Naive thymus-derived CD8-positive, alpha-beta T cell (primary cell): Measurements from ENCODE around the gene RERE. TPM values are rescaled to one million over a fixed set of nuclear protein-coding genes. Genes with fewer than 3 reads are reported as not detected.
A peak's percentile ranks its signal among the peaks of the same experiment; 100 is the strongest.

Source experiments
- ATAC-seq, 2 donors: fragments of 150-1000 bp; cut with Tn5 transposase in 1 of 2; sonication (Bioruptor Pico), chemical (Tn5 transposase) in 1 of 2; 1 replicate in 1 of 2; 2 replicates in 1 of 2; pipeline ENCODE4 v1.10.0; 2021; ENCODE audit warnings: mild to moderate bottlenecking in 2 of 2, moderate library complexity in 2 of 2
- POLR2A ChIA-PET: fragments of 350-600 bp; sonication (Branson Sonifier 250); formaldehyde crosslinking; loops from one replicate; lab custom pipeline; 2021; ENCODE audit warnings: antibody characterized with exemption; lab: Charles Lee
- DNase-seq, 10 donors: peaks; one replicate each; pipeline versions ENCODE4 v3.0.0 to v3.0.0-alpha.2; 2020 to 2022
- H3K27ac Mint-ChIP-seq, 10 donors: one replicate each; pipeline ENCODE4 v1.8.0; 2020 to 2022; ENCODE audit warnings: mild to moderate bottlenecking in 10 of 10, mixed read lengths in 10 of 10, moderate library complexity in 4 of 10, inconsistent platforms in 1 of 10
- H3K27me3 Mint-ChIP-seq, 5 donors: one replicate each; pipeline ENCODE4 v1.8.0; 2021 to 2022; ENCODE audit warnings: mixed read lengths in 5 of 5
- H3K36me3 Mint-ChIP-seq, 3 donors: one replicate each; pipeline ENCODE4 v1.8.0; 2020 to 2022; ENCODE audit warnings: mixed read lengths in 3 of 3, mild to moderate bottlenecking in 2 of 3, inconsistent platforms in 1 of 3
- H3K4me1 Mint-ChIP-seq, 4 donors: one replicate each; pipeline ENCODE4 v1.8.0; 2021 to 2022; ENCODE audit warnings: mixed read lengths in 4 of 4
- H3K4me3 Mint-ChIP-seq, 10 donors: one replicate each; pipeline ENCODE4 v1.8.0; 2020 to 2022; ENCODE audit warnings: mild to moderate bottlenecking in 10 of 10, mixed read lengths in 10 of 10, moderate library complexity in 6 of 10, inconsistent platforms in 1 of 10
- H3K9me3 Mint-ChIP-seq, 9 donors: one replicate each; pipeline ENCODE4 v1.8.0; 2020 to 2022; ENCODE audit warnings: mixed read lengths in 9 of 9, mild to moderate bottlenecking in 3 of 9, inconsistent platforms in 1 of 9, moderate library complexity in 1 of 9
- polyA plus RNA-seq, 3 donors: library from polyadenylated mRNA; unstranded; fragments of 300-500 nt; fragmentation: Illumina TruSeq; gene quantifications; one replicate each; pipeline ENCODE4 v1.2.3, GENCODE V29; 2021
- total RNA-seq, 8 experiments: library from RNA in 2 of 8; stranded (reverse) in 2 of 8; gene quantifications; one replicate each; pipeline ENCODE4 v1.2.3 and lab custom pipeline; 2021 to 2026

Gene RERE
- total and polyA plus RNA-seq, 5 experiments from 2014 or later: 4.1 to 84.2 (median 8.8) TPM

DNA sequence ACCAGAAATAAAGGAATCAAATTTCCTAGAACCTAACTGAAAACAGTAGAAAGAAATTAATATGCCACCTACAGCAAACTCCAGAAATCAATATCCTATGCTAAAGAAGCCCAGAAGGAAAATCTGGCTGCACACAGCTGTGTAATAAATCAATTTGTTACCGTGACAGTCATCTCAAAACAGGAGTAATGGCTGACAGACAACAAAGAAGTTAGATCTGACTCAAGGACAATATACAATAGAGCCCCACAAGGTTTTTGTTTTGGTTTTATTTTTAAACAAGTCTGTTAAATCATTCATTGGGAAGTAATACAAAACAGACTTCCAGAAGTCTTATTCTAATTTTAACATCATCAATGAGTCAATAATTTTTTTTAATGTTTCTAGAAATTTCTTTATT, 168.4 kb downstream of the RERE start:
- Mint-ChIP-seq H3K4me3 (no peak overlapping the region), H3K4me1 (peaks cover 14 to 63% (median 20%) of the 10 kb centered on the region in 4 donors), H3K36me3 (peaks cover 4 to 28% (median 20%) of the 10 kb centered on the region in 3 donors), H3K9me3 (no peaks in the 10 kb centered on the region), H3K27ac (no peak overlapping the region), H3K27me3 (no peaks in the 10 kb centered on the region)
- no peak for DNase-seq
- no peak for ATAC-seq
- POLR2A ChIA-PET: no interaction called here

DNA sequence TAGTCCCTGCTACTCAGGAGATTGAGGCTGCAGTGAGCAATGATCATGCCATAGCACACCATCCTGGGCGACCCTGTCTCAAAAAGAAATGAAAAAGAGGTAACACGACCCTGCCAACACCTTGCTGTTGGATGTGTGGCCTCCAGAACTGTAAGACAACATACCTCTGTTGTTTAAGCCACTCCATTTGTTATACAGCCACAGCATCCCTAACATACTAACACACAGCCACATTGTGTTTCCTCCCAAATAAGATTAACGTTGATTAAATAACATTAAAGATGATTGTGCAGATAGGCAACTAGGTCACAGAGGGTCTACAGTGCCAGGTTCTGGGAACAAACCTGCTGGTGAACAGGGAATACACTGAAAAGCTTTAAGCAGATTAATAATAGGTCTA, 170.4 kb downstream of the RERE start:
- peaks cover 4 to 20% (median 20%) of the 10 kb centered on the region in 3 donors for H3K36me3 Mint-ChIP-seq
- ATAC-seq: no peak
- DNase-seq: no peak
- no peaks in the 10 kb centered on the region for H3K27me3 Mint-ChIP-seq
- no peak overlapping the region for H3K4me3 Mint-ChIP-seq
- POLR2A ChIA-PET: interaction anchor here (0.7 kb wide), 1 partner anchor 8 kb away, joined by 4 read pairs; no protein-coding TSS in a partner anchor
- H3K9me3 Mint-ChIP-seq: no peaks in the 10 kb centered on the region
- H3K4me1 Mint-ChIP-seq: peaks cover 12 to 59% (median 19%) of the 10 kb centered on the region in 4 donors
- H3K27ac Mint-ChIP-seq: no peak overlapping the region

DNA sequence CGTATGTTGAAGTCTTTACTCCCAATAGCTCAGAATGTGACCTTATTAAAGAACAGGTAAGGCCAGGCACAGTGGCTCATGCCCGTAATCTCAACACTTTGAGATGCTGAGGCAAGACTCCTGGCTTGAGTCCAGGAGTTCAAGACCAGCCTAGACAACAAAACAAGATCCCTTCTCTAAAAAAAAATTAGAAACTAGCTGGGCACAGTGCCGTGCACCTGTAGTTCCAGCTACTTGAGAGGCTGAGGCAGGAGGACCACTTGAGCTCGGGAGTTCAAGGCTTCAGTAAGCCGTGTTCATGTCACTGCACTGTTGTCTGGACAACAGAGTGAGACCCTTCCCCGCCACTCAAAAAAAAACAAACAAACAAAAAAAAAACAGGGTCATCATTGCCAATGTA, 171.3 kb downstream of the RERE start:
- H3K27me3 Mint-ChIP-seq: no peaks in the 10 kb centered on the region
- peaks cover 8 to 51% (median 11%) of the 10 kb centered on the region in 4 donors for H3K4me1 Mint-ChIP-seq
- H3K36me3 Mint-ChIP-seq: peaks cover 4 to 20% (median 20%) of the 10 kb centered on the region in 3 donors
- H3K27ac Mint-ChIP-seq: peak overlapping the region in 1 of 10 donors; percentile 33
- no peak for ATAC-seq
- POLR2A ChIA-PET: no interaction called here
- no peak for DNase-seq
- no peak overlapping the region for H3K4me3 Mint-ChIP-seq
- H3K9me3 Mint-ChIP-seq: no peaks in the 10 kb centered on the region

DNA sequence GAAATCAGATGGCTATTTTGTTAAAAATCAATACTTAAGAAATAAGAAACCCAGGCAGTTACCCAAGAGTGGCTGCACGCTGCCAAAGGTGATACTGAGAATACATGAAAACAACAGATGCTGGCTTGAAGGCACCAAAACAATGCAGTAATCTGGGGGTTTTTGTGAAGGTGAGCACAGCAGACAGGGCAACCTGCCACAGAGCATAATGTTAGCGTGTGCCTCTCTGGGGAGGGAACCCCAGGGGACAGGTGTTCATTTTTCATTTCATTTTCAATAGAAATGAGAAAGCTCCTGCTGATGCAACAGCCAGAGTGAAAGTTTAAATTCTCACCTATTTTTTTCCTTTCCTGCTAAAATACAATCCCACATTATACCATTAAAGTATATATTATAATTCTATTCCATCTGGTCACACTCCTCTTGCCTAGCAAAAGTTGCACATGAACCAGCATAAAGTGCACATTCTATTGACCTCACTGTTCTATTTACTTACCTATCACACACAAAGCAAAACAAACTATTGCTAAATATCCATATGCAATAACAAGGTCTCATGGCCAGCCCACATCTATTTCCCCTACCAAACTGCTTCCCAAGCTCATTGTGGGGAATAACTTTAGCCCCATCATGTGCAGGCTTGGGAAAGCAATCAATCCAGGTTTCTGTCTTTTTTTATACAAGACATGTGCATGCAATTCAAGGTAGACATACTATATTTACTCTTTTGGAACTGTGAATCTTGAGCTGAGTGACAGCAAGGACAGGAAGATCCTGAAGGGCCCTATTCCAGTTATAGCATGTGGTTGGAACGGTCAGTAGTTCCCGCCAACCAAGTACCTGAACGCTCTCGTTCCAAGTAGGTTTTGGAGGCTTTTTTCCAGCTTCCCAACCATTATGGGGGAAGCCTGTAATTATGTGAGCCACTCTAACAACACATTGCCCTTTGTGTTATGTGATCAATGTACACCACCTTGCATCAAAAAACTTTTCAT, 173.6 kb downstream of the RERE start:
- POLR2A ChIA-PET: interaction anchor here (0.6 kb wide), 1 partner anchor 82 kb away, joined by 7 read pairs; no protein-coding TSS in a partner anchor
- ATAC-seq (no peak), DNase-seq (no peak)
- peak overlapping the region in 1 of 10 donors; percentile 10 for H3K27ac Mint-ChIP-seq
- no peaks in the 10 kb centered on the region for H3K9me3 Mint-ChIP-seq
- peaks cover 0 to 16% (median 16%) of the 10 kb centered on the region in 3 donors for H3K36me3 Mint-ChIP-seq
- peaks cover 6 to 39% (median 9%) of the 10 kb centered on the region in 4 donors for H3K4me1 Mint-ChIP-seq
- no peaks in the 10 kb centered on the region for H3K27me3 Mint-ChIP-seq
- no peak overlapping the region for H3K4me3 Mint-ChIP-seq

DNA sequence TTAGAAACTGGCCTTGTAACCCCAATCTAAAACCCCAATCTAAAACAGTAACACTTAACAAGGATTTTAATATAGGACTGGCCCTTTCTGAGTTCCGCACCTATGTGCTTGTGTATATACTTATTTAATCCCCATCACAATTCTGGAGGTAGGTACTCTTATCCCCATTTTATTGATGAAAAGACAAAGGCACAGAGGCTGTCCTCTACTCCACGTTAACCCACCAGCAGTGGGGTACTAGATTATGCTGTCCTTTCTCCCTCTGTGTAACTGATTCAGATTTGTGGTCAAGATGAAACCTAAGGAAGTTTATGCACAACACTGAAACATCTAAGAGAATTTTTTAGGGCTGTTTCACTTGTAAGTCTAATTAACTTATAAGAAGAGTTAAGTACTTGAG, 175.3 kb downstream of the RERE start:
- ATAC-seq (no peak), DNase-seq (no peak)
- POLR2A ChIA-PET: no interaction called here
- H3K27me3 Mint-ChIP-seq: no peaks in the 10 kb centered on the region
- peaks cover 0 to 14% (median 14%) of the 10 kb centered on the region in 3 donors for H3K36me3 Mint-ChIP-seq
- no peaks in the 10 kb centered on the region for H3K9me3 Mint-ChIP-seq
- peaks cover 6 to 28% (median 9%) of the 10 kb centered on the region in 4 donors for H3K4me1 Mint-ChIP-seq
- no peak overlapping the region for H3K4me3 Mint-ChIP-seq
- no peak overlapping the region for H3K27ac Mint-ChIP-seq

DNA sequence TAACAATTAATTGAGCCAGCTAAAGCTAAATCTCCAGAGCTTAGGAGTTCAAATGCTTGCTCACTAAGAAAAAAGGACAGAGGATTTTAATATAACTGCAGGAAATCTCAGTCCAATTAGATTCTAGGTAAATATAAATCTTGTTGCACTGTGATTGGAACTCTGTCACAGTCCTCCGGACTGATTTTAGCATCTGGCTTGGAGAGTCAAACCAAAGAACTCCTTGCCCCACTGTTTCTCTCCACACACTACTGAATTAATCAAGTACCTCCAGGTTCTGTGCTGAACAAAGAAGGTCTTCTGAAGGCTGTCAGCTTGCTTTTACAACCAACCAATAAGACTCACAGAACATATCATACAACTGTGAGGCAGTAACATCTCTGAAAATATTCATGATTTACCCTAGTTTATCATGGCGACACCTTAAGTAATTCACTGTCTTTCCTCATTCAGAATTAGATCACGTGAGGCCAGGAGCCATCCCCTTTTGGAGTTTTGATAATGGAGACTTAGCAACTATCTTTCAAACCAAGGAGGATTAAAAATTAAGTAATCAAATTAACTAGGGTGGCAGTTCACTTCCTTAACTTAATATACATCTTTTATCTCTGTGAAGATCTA, 176.0 kb downstream of the RERE start:
- peaks cover 5 to 25% (median 9%) of the 10 kb centered on the region in 4 donors for H3K4me1 Mint-ChIP-seq
- H3K9me3 Mint-ChIP-seq: no peaks in the 10 kb centered on the region
- no peak for DNase-seq
- POLR2A ChIA-PET: no interaction called here
- peaks cover 0 to 12% (median 11%) of the 10 kb centered on the region in 3 donors for H3K36me3 Mint-ChIP-seq
- ATAC-seq: no peak
- H3K27me3 Mint-ChIP-seq: no peaks in the 10 kb centered on the region
- no peak overlapping the region for H3K27ac Mint-ChIP-seq
- H3K4me3 Mint-ChIP-seq: no peak overlapping the region

DNA sequence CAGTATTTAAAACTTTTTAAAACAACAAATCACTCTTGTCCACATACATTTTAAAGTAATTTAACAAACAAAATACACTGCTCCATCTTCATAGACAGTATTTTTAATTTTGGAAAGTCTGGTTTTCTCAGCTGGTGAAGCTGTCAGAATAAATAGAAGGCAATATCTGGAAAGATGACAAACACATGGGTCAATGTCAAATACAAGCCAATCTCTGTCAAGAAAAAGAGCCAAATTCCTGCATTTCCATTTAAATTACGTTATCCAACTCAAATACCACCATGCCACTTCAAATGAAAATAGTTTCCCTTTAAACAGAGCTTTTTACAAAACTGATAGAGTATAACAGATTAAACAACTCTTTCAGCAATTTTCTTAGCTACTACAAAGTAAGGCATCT, 176.5 kb downstream of the RERE start:
- H3K27ac Mint-ChIP-seq: no peak overlapping the region
- peaks cover 0 to 12% (median 11%) of the 10 kb centered on the region in 3 donors for H3K36me3 Mint-ChIP-seq
- no peak overlapping the region for H3K4me3 Mint-ChIP-seq
- no peak for DNase-seq
- H3K9me3 Mint-ChIP-seq: no peaks in the 10 kb centered on the region
- H3K4me1 Mint-ChIP-seq: peaks cover 3 to 25% (median 9%) of the 10 kb centered on the region in 4 donors
- POLR2A ChIA-PET: interaction anchor here (0.6 kb wide), 1 partner anchor 115 kb away, joined by 4 read pairs; no protein-coding TSS in a partner anchor
- no peaks in the 10 kb centered on the region for H3K27me3 Mint-ChIP-seq
- ATAC-seq: no peak

DNA sequence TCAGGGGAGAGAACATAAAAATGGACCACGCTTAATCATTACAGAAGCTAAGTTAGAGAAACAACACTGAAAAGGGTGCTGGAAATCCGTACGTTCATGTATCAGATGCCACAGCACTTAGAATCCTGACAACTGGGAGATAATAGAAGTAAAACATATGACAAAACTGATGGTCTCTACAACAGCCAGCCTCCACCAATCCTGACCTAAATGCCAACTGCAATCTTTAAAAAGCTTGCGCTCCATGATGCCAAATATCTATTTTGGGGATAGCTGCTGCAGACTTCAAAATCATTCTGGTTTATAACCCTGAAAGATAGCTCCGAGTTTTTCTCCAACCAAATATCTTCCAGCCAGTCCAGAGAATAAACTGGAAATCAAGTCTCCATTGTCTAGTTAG, 178.3 kb downstream of the RERE start:
- Mint-ChIP-seq H3K4me3 (no peak overlapping the region), H3K9me3 (no peaks in the 10 kb centered on the region), H3K4me1 (peaks cover 3 to 17% (median 9%) of the 10 kb centered on the region in 4 donors), H3K27me3 (no peaks in the 10 kb centered on the region), H3K27ac (peak overlapping the region in 1 of 10 donors; percentile 5), H3K36me3 (peaks cover 0 to 4% (median 0%) of the 10 kb centered on the region in 3 donors)
- POLR2A ChIA-PET: interaction anchor here (0.6 kb wide), 2 partner anchors 8 to 85 kb away, joined by 4 to 5 read pairs; no protein-coding TSS in a partner anchor
- DNase-seq (no peak), ATAC-seq (no peak)

DNA sequence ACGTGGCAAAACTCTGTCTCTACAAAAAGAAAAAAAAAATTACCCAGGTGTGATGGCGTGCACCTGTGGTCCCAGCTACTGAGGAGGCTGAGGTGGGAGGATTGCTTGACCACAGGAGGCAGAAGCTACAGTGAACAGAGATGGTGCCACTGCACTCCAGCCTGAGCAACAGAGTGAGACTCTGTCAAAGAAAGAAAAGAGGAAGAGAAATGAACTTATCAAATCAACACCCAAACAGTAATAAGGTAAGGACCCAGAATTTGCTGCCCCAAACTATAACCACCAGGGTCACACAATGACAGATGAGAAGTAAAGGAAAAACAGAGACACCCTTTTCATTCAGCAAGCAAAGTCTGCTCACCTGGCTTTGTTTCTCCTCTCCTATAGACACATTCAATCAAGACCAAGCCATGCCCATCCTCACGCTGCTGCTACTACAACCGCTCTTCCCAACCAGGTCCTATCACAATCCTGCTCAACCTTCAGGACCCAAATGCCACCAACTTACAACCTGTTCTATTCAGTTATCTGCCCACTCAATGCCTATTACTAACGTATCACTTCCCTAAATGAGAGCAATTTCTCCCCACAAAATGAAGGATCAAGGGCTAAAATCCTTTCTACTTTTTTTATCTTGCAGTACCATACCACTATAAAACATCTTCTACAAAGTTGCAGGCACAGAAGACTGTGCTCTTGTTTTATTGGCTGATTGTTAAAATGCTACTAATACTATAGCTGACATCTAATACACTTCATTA, 183.5 kb downstream of the RERE start:
- peaks cover 0 to 12% (median 0%) of the 10 kb centered on the region in 3 donors for H3K36me3 Mint-ChIP-seq
- ATAC-seq: no peak
- H3K27me3 Mint-ChIP-seq: no peaks in the 10 kb centered on the region
- no peak overlapping the region for H3K4me3 Mint-ChIP-seq
- H3K27ac Mint-ChIP-seq: peak overlapping the region in 2 of 10 donors; percentile 0 to 1
- peaks cover 9 to 52% (median 23%) of the 10 kb centered on the region in 4 donors for H3K4me1 Mint-ChIP-seq
- POLR2A ChIA-PET: no interaction called here
- H3K9me3 Mint-ChIP-seq: no peaks in the 10 kb centered on the region
- no peak for DNase-seq

DNA sequence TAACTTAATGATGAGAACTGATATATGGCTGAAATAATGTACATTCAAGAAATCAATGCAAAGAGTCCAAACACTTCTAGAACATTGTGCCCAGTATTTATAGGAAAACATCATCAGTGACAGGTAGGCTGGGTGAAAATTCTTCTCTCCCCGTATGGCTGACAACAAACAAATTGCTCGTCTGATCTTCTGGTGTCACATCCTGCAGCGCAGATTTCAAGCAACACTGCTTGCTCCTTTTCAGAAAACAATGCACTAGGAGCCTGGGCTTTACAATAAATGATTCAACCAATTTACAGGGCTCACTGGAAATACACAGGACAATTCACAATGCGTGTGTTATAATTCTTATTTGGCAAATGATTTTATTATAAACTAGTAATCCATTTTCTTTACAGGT, 185.3 kb downstream of the RERE start:
- peaks cover 9 to 62% (median 23%) of the 10 kb centered on the region in 4 donors for H3K4me1 Mint-ChIP-seq
- POLR2A ChIA-PET: no interaction called here
- DNase-seq: no peak
- H3K9me3 Mint-ChIP-seq: no peaks in the 10 kb centered on the region
- H3K27ac Mint-ChIP-seq: peak overlapping the region in 2 of 10 donors; percentile 6 to 9
- H3K27me3 Mint-ChIP-seq: no peaks in the 10 kb centered on the region
- H3K4me3 Mint-ChIP-seq: no peak overlapping the region
- peaks cover 0 to 12% (median 0%) of the 10 kb centered on the region in 3 donors for H3K36me3 Mint-ChIP-seq
- ATAC-seq: peak in 1 of 2 donors; percentile 47

DNA sequence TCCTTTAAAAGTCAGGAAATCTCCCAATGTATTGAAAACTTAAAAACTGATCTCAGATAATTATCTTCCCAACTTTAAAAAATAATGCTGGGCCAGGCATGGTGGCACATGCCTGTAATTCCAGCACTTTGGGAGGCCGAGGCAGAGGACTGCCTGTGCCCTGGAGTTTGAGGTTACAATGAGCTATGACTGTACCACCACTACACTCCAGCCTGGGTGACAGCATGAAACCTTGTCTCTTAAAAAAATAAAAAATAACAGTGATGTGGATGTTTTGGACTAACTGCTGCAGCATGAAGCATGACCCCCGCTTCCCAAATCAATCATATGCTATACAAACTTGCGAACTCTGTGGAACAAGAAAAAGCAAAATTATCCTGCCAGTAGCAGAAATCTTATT, 186.3 kb downstream of the RERE start:
- peaks cover 0 to 12% (median 0%) of the 10 kb centered on the region in 3 donors for H3K36me3 Mint-ChIP-seq
- H3K4me1 Mint-ChIP-seq: peaks cover 17 to 71% (median 28%) of the 10 kb centered on the region in 4 donors
- H3K4me3 Mint-ChIP-seq: no peak overlapping the region
- no peaks in the 10 kb centered on the region for H3K9me3 Mint-ChIP-seq
- ATAC-seq (no peak), DNase-seq (no peak)
- no peaks in the 10 kb centered on the region for H3K27me3 Mint-ChIP-seq
- POLR2A ChIA-PET: no interaction called here
- H3K27ac Mint-ChIP-seq: no peak overlapping the region
